ENCODE measurements around the gene PTPRR. TPM values are rescaled to one million over a fixed set of nuclear protein-coding genes. Genes with fewer than 3 reads are reported as not detected.

The PTPRR gene
- total RNA-seq, 3 donors from 2014 or later = 0.59 to 0.98 (median 0.80) TPM

DNA sequence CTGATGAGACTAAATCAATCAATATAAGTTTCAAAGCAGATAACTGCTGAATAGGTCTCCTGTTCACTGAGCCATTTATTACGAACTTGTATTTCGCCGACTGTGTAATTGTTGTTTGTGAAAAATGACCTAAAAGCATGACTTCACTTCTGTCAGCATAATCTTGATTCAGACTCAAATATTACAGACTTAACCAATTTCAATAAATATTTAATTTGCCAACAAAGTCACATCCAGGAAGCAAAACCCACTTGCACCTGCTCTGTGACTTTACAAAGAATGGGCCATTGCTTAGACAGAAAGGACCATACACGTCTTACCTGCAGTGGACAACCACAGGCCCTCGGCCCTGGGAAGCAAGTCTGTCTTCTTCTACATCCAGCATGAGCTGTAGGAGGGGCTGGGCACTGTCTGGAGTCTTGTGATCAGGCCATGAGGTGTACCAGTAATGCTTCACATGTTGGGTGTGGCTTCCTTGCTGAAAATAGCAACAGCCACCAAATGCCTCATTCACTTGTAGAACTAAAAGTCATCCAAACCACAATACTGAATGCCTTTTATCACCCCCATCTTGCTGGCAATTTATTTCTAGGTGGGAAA lies 259.8 kb downstream of the PTPRR start:
- TF ChIP-seq, protein P1, sequence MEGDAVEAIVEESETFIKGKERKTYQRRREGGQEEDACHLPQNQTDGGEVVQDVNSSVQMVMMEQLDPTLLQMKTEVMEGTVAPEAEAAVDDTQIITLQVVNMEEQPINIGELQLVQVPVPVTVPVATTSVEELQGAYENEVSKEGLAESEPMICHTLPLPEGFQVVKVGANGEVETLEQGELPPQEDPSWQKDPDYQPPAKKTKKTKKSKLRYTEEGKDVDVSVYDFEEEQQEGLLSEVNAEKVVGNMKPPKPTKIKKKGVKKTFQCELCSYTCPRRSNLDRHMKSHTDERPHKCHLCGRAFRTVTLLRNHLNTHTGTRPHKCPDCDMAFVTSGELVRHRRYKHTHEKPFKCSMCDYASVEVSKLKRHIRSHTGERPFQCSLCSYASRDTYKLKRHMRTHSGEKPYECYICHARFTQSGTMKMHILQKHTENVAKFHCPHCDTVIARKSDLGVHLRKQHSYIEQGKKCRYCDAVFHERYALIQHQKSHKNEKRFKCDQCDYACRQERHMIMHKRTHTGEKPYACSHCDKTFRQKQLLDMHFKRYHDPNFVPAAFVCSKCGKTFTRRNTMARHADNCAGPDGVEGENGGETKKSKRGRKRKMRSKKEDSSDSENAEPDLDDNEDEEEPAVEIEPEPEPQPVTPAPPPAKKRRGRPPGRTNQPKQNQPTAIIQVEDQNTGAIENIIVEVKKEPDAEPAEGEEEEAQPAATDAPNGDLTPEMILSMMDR (IDR thresholded peaks at IDR 0.05) = no peak
- TF ChIP-seq POLR2A (IDR thresholded peaks at IDR 0.05) (no peak), POLR2AphosphoS5 (IDR thresholded peaks at IDR 0.05) (no peak)
- no peak overlapping the region for H3K27ac ChIP-seq
- no peaks in the 10 kb centered on the region for H3K9me3 ChIP-seq
- no peaks in the 10 kb centered on the region for H3K27me3 ChIP-seq
- H3K4me3 ChIP-seq = no peak overlapping the region
- no peak for DNase-seq (ENCODE audit: low spot score in 2 of 2)
- no peaks in the 10 kb centered on the region for H3K4me1 ChIP-seq
- H3K36me3 ChIP-seq = no peaks in the 10 kb centered on the region
- intact Hi-C loops (cut with DNase I; ENCODE audit: low total_unique reads) = no loop called here

DNA sequence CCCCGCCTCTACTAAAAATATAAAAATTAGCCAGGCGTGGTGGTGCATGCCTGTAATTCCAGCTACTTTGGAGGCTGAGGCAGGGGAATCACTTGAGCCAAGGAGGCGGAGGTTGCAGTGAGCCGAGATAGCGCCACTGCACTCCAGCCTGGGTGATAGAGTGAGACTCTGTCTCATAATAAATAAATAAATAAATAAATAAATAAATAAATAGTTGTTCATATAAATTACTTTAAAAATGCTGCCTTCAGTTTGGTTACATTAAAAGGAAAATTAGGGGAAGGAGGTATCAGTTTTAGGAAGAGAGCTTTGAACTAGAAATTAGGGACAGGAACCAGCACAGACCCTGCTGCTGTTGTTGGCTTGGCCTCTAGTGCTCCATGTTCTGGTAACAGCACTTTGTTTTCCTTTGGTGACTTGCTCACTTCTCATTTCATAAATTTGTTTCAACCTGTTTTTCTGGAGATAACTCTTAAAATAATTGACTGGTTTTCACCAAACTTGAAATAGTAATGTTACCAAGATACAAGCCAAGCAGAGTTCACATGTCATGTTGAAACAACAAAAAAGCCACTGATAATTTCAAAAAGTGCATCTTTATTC lies 260.4 kb downstream of the PTPRR start:
- Histone ChIP-seq H3K4me1 (no peaks in the 10 kb centered on the region), H3K27me3 (no peaks in the 10 kb centered on the region), H3K9me3 (no peaks in the 10 kb centered on the region), H3K4me3 (no peak overlapping the region), H3K36me3 (no peaks in the 10 kb centered on the region), H3K27ac (no peak overlapping the region)
- TF ChIP-seq POLR2A (IDR thresholded peaks at IDR 0.05) = no peak
- no peak for TF ChIP-seq POLR2AphosphoS5 (IDR thresholded peaks at IDR 0.05)
- TF ChIP-seq, protein P1 (IDR thresholded peaks at IDR 0.05) = no peak
- intact Hi-C loops (cut with DNase I; ENCODE audit: low total_unique reads) = no loop called here
- DNase-seq (ENCODE audit: low spot score in 2 of 2) = no peak

DNA sequence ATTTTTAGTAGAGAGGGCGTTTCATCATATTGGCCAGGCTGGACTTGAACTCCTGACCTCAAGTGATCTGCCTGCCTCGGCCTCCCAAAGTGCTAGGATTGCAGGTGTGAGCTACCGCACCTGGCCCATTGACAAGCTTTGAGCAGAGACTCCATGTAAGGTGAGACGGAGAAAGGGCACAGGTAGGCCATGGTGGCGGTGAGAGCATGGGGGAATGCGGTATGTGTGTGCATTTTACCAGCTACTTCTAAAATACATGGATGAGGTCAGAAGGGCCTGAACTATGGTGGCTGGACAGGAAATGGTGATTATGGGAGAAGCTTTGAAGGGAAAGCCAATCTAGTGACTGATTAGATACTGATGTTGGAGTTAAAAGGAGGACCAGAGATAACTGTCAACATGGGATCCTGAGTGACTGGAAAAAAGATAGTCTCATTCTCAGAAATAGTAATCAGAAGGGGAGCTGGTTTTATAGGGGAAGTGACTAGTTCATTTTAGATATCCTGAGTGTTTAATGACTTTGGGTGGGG lies 261.4 kb downstream of the PTPRR start:
- H3K9me3 ChIP-seq = no peaks in the 10 kb centered on the region
- intact Hi-C loops (cut with DNase I; ENCODE audit: low total_unique reads) = no loop called here
- no peak for DNase-seq (ENCODE audit: low spot score in 2 of 2)

DNA sequence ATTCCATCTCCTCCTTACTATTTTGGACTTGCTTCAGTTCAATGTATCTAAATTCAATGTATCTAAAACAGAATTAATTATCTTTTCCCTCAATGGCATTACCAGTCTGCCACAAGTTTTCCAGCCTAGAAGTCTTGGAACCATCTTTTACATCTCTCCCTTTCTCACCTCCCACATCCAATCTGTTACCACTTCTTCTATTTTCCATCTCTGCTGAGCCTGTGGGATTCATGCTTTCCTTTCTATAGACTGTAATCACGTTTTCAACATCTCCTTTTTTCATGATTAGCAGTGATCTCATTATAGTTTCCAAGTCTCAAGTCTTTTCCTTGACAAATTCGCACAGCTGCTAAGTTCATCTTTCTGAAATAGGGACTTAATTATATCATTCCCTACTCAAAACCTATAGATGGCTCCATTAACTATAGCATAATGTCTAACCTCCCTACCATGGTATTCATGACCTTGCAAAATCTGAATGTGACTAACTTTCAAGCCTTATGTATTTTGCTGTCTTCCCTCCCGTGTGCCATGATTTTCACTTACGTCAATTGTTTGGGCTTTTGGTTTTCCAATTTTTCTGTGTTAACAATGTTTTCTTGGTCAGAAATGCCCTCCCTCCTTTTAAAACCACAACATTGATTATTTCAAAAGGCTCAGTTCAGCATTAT lies 262.8 kb downstream of the PTPRR start:
- Histone ChIP-seq H3K4me3 (no peak overlapping the region), H3K27me3 (no peaks in the 10 kb centered on the region), H3K36me3 (no peaks in the 10 kb centered on the region), H3K9me3 (no peaks in the 10 kb centered on the region), H3K27ac (no peak overlapping the region), H3K4me1 (no peaks in the 10 kb centered on the region)
- no peak for DNase-seq (ENCODE audit: low spot score in 2 of 2)
- intact Hi-C loops (cut with DNase I; ENCODE audit: low total_unique reads) = no loop called here
- no peak for TF ChIP-seq POLR2AphosphoS5 (IDR thresholded peaks at IDR 0.05)
- TF ChIP-seq POLR2A (IDR thresholded peaks at IDR 0.05) = no peak
- TF ChIP-seq, protein P1 (IDR thresholded peaks at IDR 0.05) = no peak

More for the DNA sequence above, 261.4 kb downstream of the PTPRR start:
- H3K36me3 ChIP-seq = no peaks in the 10 kb centered on the region
- no peak overlapping the region for H3K4me3 ChIP-seq
- no peaks in the 10 kb centered on the region for H3K4me1 ChIP-seq
- H3K27ac ChIP-seq = no peak overlapping the region
- TF ChIP-seq, protein P1 (IDR thresholded peaks at IDR 0.05) = no peak
- TF ChIP-seq POLR2A (IDR thresholded peaks at IDR 0.05) (no peak), POLR2AphosphoS5 (IDR thresholded peaks at IDR 0.05) (no peak)
- H3K27me3 ChIP-seq = no peaks in the 10 kb centered on the region

DNA sequence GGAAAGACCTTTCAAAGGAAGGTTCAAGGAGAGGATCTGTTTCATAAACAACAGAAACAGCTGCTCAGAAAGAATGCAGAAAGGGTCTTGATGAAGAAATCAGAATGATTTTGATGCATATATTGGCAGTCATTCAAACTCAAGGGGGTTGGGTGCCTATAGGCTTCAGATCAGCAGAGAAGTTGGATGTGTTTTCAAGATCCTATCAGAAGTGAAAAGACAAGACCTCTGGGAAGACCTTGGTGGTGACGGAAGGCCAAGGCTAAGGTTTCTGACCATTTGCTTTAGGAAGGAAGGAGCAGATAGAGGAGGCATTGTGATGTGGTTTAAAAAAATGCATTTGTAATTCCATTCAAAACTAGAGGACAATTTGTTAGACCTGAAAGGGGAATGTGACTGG lies 268.1 kb downstream of the PTPRR start:
- intact Hi-C loops (cut with DNase I; ENCODE audit: low total_unique reads) = no loop called here
- no peak overlapping the region for H3K27ac ChIP-seq

More for the DNA sequence above, 268.1 kb downstream of the PTPRR start:
- Histone ChIP-seq H3K36me3 (no peaks in the 10 kb centered on the region), H3K27me3 (no peaks in the 10 kb centered on the region), H3K4me1 (no peaks in the 10 kb centered on the region), H3K9me3 (no peaks in the 10 kb centered on the region), H3K4me3 (no peak overlapping the region)
- TF ChIP-seq, protein P1 (IDR thresholded peaks at IDR 0.05) = no peak
- TF ChIP-seq POLR2A (IDR thresholded peaks at IDR 0.05) = no peak
- no peak for TF ChIP-seq POLR2AphosphoS5 (IDR thresholded peaks at IDR 0.05)
- DNase-seq (ENCODE audit: low spot score in 2 of 2) = no peak

Data from breast epithelium (tissue), 4 donors.